Measurements from ENCODE around the gene DLX6. TPM values are rescaled to one million over a fixed set of nuclear protein-coding genes. Genes with fewer than 3 reads are reported as not detected.

The DLX6 gene
- total and polyA plus RNA-seq, 2 of the 8 experiments (the other 6 are each of a cell fraction or from before 2014, with no cell fraction given), result not detected

- peaks cover 0 to 5% (median 0%) of the 10 kb centered on the region in 4 experiments; a peak in 1 of 8 replicates for H3K36me3 ChIP-seq (ENCODE audit: control insufficient read depth in 2 of 4, insufficient read depth in 4 of 4, low read length in 3 of 4)
- peaks cover 14 to 30% (median 16%) of the 10 kb centered on the region in 4 experiments for H3K4me1 ChIP-seq (replicated peaks in 1 of 4; ENCODE audit: control insufficient read depth in 3 of 4, insufficient read depth in 4 of 4, low read length in 3 of 4)
- WGBS, 2 experiments (ENCODE audit: extremely low coverage in 1 of 2, insufficient coverage in 1 of 2, insufficient read length in 1 of 2, insufficient replicate concordance in 2 of 2, low coverage in 1 of 2, low lambda C conversion rate in 2 of 2, missing lambda C conversion rate in 1 of 2), result 3% methylated on average over 21 of the region's 22 CpGs; no CpG with 5 or more reads in 1 of the 2 experiments
- no peak overlapping the region for H2AFZ ChIP-seq (ENCODE audit: low read length)
- H3K9me3 ChIP-seq (ENCODE audit: insufficient read depth in 2 of 2, low read depth in 1 of 2, low read length in 1 of 2), result peaks cover 0 to 5% of the 10 kb centered on the region in 2 experiments; a peak in 1 of 4 replicates
- peak overlapping the region; percentile 1 to 39 (median 8); a peak in 5 of 8 replicates for H3K4me3 ChIP-seq (ENCODE audit: extremely low read depth in 1 of 4, insufficient read depth in 2 of 4, low read depth in 3 of 4, low read length in 4 of 4)
- H4K5ac ChIP-seq (ENCODE audit: insufficient read length, low read depth, low read length), result no peak overlapping the region
- H2BK120ac ChIP-seq (replicated peaks; ENCODE audit: low read depth, low read length), result no peak overlapping the region
- H3K79me1 ChIP-seq (ENCODE audit: low read depth, low read length), result no peaks in the 10 kb centered on the region
- H2BK20ac ChIP-seq (ENCODE audit: low read length), result 0 out of 2 replicates have a peak overlapping the region, but pooled peaks have one; percentile 34
- H3K23me2 ChIP-seq (ENCODE audit: low read depth, low read length), result peaks cover 2% of the 10 kb centered on the region; the same call in 1 of the 2 replicates
- no peak overlapping the region for H2AK5ac ChIP-seq (ENCODE audit: low read depth, low read length)
- H4K20me1 ChIP-seq (replicated peaks in 1 of 2; ENCODE audit: control insufficient read depth in 1 of 2, insufficient read depth in 2 of 2, low read length in 2 of 2), result peaks cover 3 to 10% of the 10 kb centered on the region in 2 experiments
- no peak overlapping the region for H2BK15ac ChIP-seq (ENCODE audit: low read length)
- peak; percentile 65 for FAIRE-seq
- no peak overlapping the region for H3K14ac ChIP-seq (ENCODE audit: insufficient read length)
- H3K27me3 ChIP-seq (replicated peaks in 1 of 4; ENCODE audit: control insufficient read depth in 3 of 4, extremely low read depth in 1 of 4, insufficient read depth in 3 of 4, low read length in 3 of 4), result peaks cover 47 to 80% (median 68%) of the 10 kb centered on the region in 4 experiments
- no peak overlapping the region for H3K23ac ChIP-seq (ENCODE audit: insufficient read length)
- H3K56ac ChIP-seq (replicated peaks; ENCODE audit: insufficient read length, low read depth, low read length), result no peak overlapping the region
- DNase-seq (ENCODE audit: low read depth in 1 of 2, low spot score in 2 of 2), result peak in 1 of 2 experiments; percentile 65
- H4K8ac ChIP-seq (ENCODE audit: extremely low read depth, insufficient read depth, low read length), result no peak overlapping the region
- no peak overlapping the region for H3K4ac ChIP-seq (replicated peaks; ENCODE audit: insufficient read length, low read depth, low read length)
- ChIA-PET CTCF (ENCODE audit: partially characterized antibody) (interaction anchor here (0.8 to 6.0 kb wide), 8 partner anchors 11 to 211 kb away, joined by 3 to 32 read pairs (median 4); partner anchors contain the start of gene DLX5), POLR2A (ENCODE audit: partially characterized antibody) (interaction anchor here (0.7 to 2.7 kb wide), 6 partner anchors 11 to 37 kb away, joined by 3 to 8 read pairs (median 4); no protein-coding TSS in a partner anchor)
- H3K18ac ChIP-seq (ENCODE audit: extremely low read depth, low read length), result no peak overlapping the region; the same call in 1 of the 2 replicates
- H2BK12ac ChIP-seq (ENCODE audit: low read depth, low read length), result 0 out of 2 replicates have a peak overlapping the region, but pooled peaks have one; percentile 22
- H3K4me2 ChIP-seq (ENCODE audit: insufficient read depth in 1 of 2, low read depth in 2 of 2, low read length in 2 of 2), result peak overlapping the region; percentile 63 to 68
- H3K9ac ChIP-seq (replicated peaks in 1 of 4; ENCODE audit: extremely low read depth in 1 of 4, low read depth in 3 of 4, low read length in 3 of 4), result no peak overlapping the region
- no peak overlapping the region for H4K91ac ChIP-seq (replicated peaks; ENCODE audit: insufficient read length, low read length)
- H2BK5ac ChIP-seq (ENCODE audit: low read depth, low read length), result no peak overlapping the region
- no peak overlapping the region for H3K27ac ChIP-seq (ENCODE audit: low read depth, low read length)
- H3K79me2 ChIP-seq (ENCODE audit: control insufficient read depth in 1 of 2, insufficient read depth in 2 of 2, low read length in 2 of 2), result no peaks in the 10 kb centered on the region
- no peak for TF ChIP-seq SIRT6 (IDR thresholded peaks at IDR 0.05; ENCODE audit: low read length)
- no peak for TF ChIP-seq TBP (IDR thresholded peaks at IDR 0.05; ENCODE audit: low read depth, low read length)
- no peak for TF ChIP-seq ASH2L (IDR thresholded peaks at IDR 0.05; ENCODE audit: low read length)
- no peak for TF ChIP-seq POLR2AphosphoS5 (IDR thresholded peaks at IDR 0.05; ENCODE audit: low read depth, low read length)
- peak; percentile 99 for TF ChIP-seq SUZ12 (IDR thresholded peaks at IDR 0.05; ENCODE audit: low read length)
- no peak for TF ChIP-seq TCF12 (IDR thresholded peaks at IDR 0.05; ENCODE audit: low read depth, low read length)
- TF ChIP-seq EZH2 (IDR thresholded peaks at IDR 0.05; ENCODE audit: low read depth, low read length, severe bottlenecking), result peak; percentile 92
- no peak for TF ChIP-seq RFX5 (IDR thresholded peaks at IDR 0.05; ENCODE audit: borderline replicate concordance, low read depth, low read length)
- no peak for TF ChIP-seq EGR1 (IDR thresholded peaks at IDR 0.05; ENCODE audit: borderline replicate concordance, low read depth, low read length)
- TF ChIP-seq CTBP2 (IDR thresholded peaks at IDR 0.05; ENCODE audit: borderline replicate concordance, insufficient read depth, insufficient read length, low read length), result peak; percentile 97
- TF ChIP-seq E2F6 (IDR thresholded peaks at IDR 0.05), result peak; percentile 36; the same call in 1 of the 2 replicates
- TF ChIP-seq HDAC6 (IDR thresholded peaks at IDR 0.05; ENCODE audit: low read depth, low read length), result no peak
Observed at GRCh38 chr7:96989241-96989858, 16.0 kb upstream of the DLX6 start.
